Erythroblast (primary cell): ENCODE measurements around the gene SCYL1.

ENCODE experiments used
- GATA1 ChIP-seq: IDR thresholded peaks from 2 replicates; pipeline ENCODE4 v1.6.1; 2011; ENCODE audit warnings: low read depth, mild to moderate bottlenecking, control low read depth, low read length, moderate library complexity
- POLR2A ChIP-seq: IDR thresholded peaks from 2 replicates; pipeline ENCODE4 v1.6.1; 2011; ENCODE audit warnings: mild to moderate bottlenecking, low read length

DNA sequence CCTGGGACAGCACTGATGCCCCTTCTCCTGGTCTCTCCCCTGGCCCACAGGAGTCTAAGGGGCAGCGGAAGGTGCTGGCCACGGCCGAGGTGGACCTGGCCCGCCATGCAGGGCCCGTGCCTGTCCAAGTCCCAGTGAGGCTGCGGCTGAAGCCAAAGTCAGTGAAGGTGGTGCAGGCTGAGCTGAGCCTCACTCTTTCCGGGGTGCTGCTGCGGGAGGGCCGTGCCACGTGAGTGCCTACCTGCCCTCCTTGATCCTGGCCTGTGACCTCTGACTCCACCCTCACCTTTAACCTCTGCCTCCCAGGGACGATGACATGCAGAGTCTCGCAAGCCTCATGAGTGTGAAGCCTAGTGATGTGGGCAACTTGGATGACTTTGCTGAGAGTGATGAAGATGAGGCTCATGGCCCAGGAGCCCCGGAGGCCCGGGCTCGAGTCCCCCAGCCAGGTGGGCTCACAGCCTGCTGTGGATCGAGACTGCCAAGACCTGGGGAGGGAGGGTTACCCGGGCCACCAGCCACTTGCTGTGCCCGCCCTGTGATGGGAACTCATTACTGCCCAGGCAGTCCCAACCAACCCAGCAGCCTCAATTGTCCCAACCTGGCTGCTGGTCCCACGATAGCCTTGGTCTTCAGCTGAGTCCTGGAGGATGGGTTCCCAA is 55.3 kb downstream of the SCYL1 start:
- TF ChIP-seq POLR2A = no peak
- TF ChIP-seq GATA1 = no peak
